Measurements from ENCODE around the gene GRPR. TPM values are rescaled to one million over a fixed set of nuclear protein-coding genes. Genes with fewer than 3 reads are reported as not detected.
A peak's percentile ranks its signal among the peaks of the same experiment; 100 is the strongest.
"Not testable (repeated sequence)": the region's sequence is repeated elsewhere in the genome, so short reads cannot be mapped to it uniquely, and the experiment has no call there.

Gene GRPR
- polyA plus RNA-seq, 3 donors = 0.24 to 0.29 (median 0.27) TPM

- DNase-seq = no peak
These were observed 52.1 kb downstream of the GRPR start for GRCh38 chrX:16175329-16176061.

- DNase-seq = no peak
These were observed 53.9 kb downstream of the GRPR start for GRCh38 chrX:16177260-16177659.

- not testable (repeated sequence) for DNase-seq
These were observed 60.5 kb downstream of the GRPR start for GRCh38 chrX:16183843-16184242.

- no peak for DNase-seq
These were observed 62.4 kb downstream of the GRPR start for GRCh38 chrX:16185725-16186136.

GRCh38 chrX:16186380-16187007 lies 63.1 kb downstream of the GRPR start:
- DNase-seq = no peak

GRCh38 chrX:16187024-16187760 lies 63.8 kb downstream of the GRPR start:
- peak; percentile 5 for DNase-seq

GRCh38 chrX:16188687-16189086 lies 65.3 kb downstream of the GRPR start:
- no peak for DNase-seq

GRCh38 chrX:16191605-16192004 lies 68.2 kb downstream of the GRPR start:
- DNase-seq = no peak

- no peak for DNase-seq
These were observed 73.5 kb downstream of the GRPR start for GRCh38 chrX:16196829-16197228.

- DNase-seq = no peak
These were observed 76.0 kb downstream of the GRPR start for GRCh38 chrX:16199343-16199742.

- no peak for DNase-seq
These were observed 79.6 kb downstream of the GRPR start for GRCh38 chrX:16202943-16203342.

Other genes starting within 250 kb of the GRPR start
- under 1 TPM; 0.06 to 0.53 (median 0.13) TPM for gene MAGEB17, start 43.9 kb downstream of the GRPR start, polyA plus RNA-seq (ENCODE audit: insufficient read length in 3 of 3)